ENCODE measurements around the gene ZNF565.

Gene ZNF565

GRCh38 chr19:36163813-36164212, 50.7 kb downstream of the ZNF565 start:
- H3K4me1 ChIP-seq (ENCODE audit: control insufficient read depth, insufficient read depth, low read length): no peaks in the 10 kb centered on the region
- no peaks in the 10 kb centered on the region for H3K27me3 ChIP-seq (ENCODE audit: control insufficient read depth, insufficient read depth, low read length)
- no peaks in the 10 kb centered on the region for H3K36me3 ChIP-seq (ENCODE audit: control insufficient read depth, insufficient read depth, low read length)
- H3K9ac ChIP-seq (ENCODE audit: low read length): no peak overlapping the region
- no peak overlapping the region for H3K4me3 ChIP-seq (ENCODE audit: low read length)
- no peaks in the 10 kb centered on the region for H3K9me3 ChIP-seq (ENCODE audit: control insufficient read depth, low read length)

GRCh38 chr19:36160821-36161596, 53.5 kb downstream of the ZNF565 start:
- Histone ChIP-seq H3K9ac (ENCODE audit: low read length) (no peak overlapping the region), H3K9me3 (ENCODE audit: control insufficient read depth, low read length) (no peaks in the 10 kb centered on the region), H3K4me1 (ENCODE audit: control insufficient read depth, insufficient read depth, low read length) (no peaks in the 10 kb centered on the region), H3K4me3 (ENCODE audit: low read length) (no peak overlapping the region), H3K36me3 (ENCODE audit: control insufficient read depth, insufficient read depth, low read length) (no peaks in the 10 kb centered on the region), H3K27me3 (ENCODE audit: control insufficient read depth, insufficient read depth, low read length) (no peaks in the 10 kb centered on the region)

GRCh38 chr19:36153126-36153525, 61.3 kb downstream of the ZNF565 start:
- Histone ChIP-seq H3K36me3 (ENCODE audit: control insufficient read depth, insufficient read depth, low read length) (peaks cover 21% of the 10 kb centered on the region), H3K9ac (ENCODE audit: low read length) (no peak overlapping the region), H3K9me3 (ENCODE audit: control insufficient read depth, low read length) (no peaks in the 10 kb centered on the region), H3K4me1 (ENCODE audit: control insufficient read depth, insufficient read depth, low read length) (no peaks in the 10 kb centered on the region), H3K27me3 (ENCODE audit: control insufficient read depth, insufficient read depth, low read length) (no peaks in the 10 kb centered on the region), H3K4me3 (ENCODE audit: low read length) (no peak overlapping the region)

- H3K9me3 ChIP-seq (ENCODE audit: control insufficient read depth, low read length): no peaks in the 10 kb centered on the region
- H3K4me1 ChIP-seq (ENCODE audit: control insufficient read depth, insufficient read depth, low read length): no peaks in the 10 kb centered on the region
- H3K36me3 ChIP-seq (ENCODE audit: control insufficient read depth, insufficient read depth, low read length): peaks cover 21% of the 10 kb centered on the region
- peak within 1 kb of the TSS; percentile 65 for H3K9ac ChIP-seq (ENCODE audit: low read length)
- H3K27me3 ChIP-seq (ENCODE audit: control insufficient read depth, insufficient read depth, low read length): no peaks in the 10 kb centered on the region
- H3K4me3 ChIP-seq (ENCODE audit: low read length): peak within 1 kb of the TSS; percentile 4
Measured at GRCh38 chr19:36152352-36153091, 61.9 kb downstream of the ZNF565 start, which contains the start of gene COX7A1. COX7A1 (minus strand) TSS chr19:36152447; CDS start chr19:36152407, 40 bp downstream.

- peak overlapping the region; percentile 4 for H3K4me3 ChIP-seq (ENCODE audit: low read length)
- H3K9me3 ChIP-seq (ENCODE audit: control insufficient read depth, low read length): no peaks in the 10 kb centered on the region
- H3K27me3 ChIP-seq (ENCODE audit: control insufficient read depth, insufficient read depth, low read length): no peaks in the 10 kb centered on the region
- peak overlapping the region; percentile 65 for H3K9ac ChIP-seq (ENCODE audit: low read length)
- no peaks in the 10 kb centered on the region for H3K4me1 ChIP-seq (ENCODE audit: control insufficient read depth, insufficient read depth, low read length)
- H3K36me3 ChIP-seq (ENCODE audit: control insufficient read depth, insufficient read depth, low read length): peaks cover 25% of the 10 kb centered on the region
Measured at GRCh38 chr19:36152019-36152351, 62.5 kb downstream of the ZNF565 start.

GRCh38 chr19:36151144-36152018, 63.1 kb downstream of the ZNF565 start:
- Histone ChIP-seq H3K9me3 (ENCODE audit: control insufficient read depth, low read length) (no peaks in the 10 kb centered on the region), H3K4me3 (ENCODE audit: low read length) (peak overlapping the region; percentile 4), H3K36me3 (ENCODE audit: control insufficient read depth, insufficient read depth, low read length) (peaks cover 28% of the 10 kb centered on the region), H3K4me1 (ENCODE audit: control insufficient read depth, insufficient read depth, low read length) (no peaks in the 10 kb centered on the region), H3K9ac (ENCODE audit: low read length) (peak overlapping the region; percentile 65), H3K27me3 (ENCODE audit: control insufficient read depth, insufficient read depth, low read length) (no peaks in the 10 kb centered on the region)

- no peaks in the 10 kb centered on the region for H3K27me3 ChIP-seq (ENCODE audit: control insufficient read depth, insufficient read depth, low read length)
- H3K4me1 ChIP-seq (ENCODE audit: control insufficient read depth, insufficient read depth, low read length): no peaks in the 10 kb centered on the region
- H3K9ac ChIP-seq (ENCODE audit: low read length): peak overlapping the region; percentile 34
- no peaks in the 10 kb centered on the region for H3K9me3 ChIP-seq (ENCODE audit: control insufficient read depth, low read length)
- H3K36me3 ChIP-seq (ENCODE audit: control insufficient read depth, insufficient read depth, low read length): peaks cover 34% of the 10 kb centered on the region
- no peak overlapping the region for H3K4me3 ChIP-seq (ENCODE audit: low read length)
Measured at GRCh38 chr19:36150586-36150985, 63.9 kb downstream of the ZNF565 start.

GRCh38 chr19:36149673-36150406, 64.6 kb downstream of the ZNF565 start:
- no peaks in the 10 kb centered on the region for H3K9me3 ChIP-seq (ENCODE audit: control insufficient read depth, low read length)
- H3K4me1 ChIP-seq (ENCODE audit: control insufficient read depth, insufficient read depth, low read length): no peaks in the 10 kb centered on the region
- H3K9ac ChIP-seq (ENCODE audit: low read length): no peak overlapping the region
- no peak overlapping the region for H3K4me3 ChIP-seq (ENCODE audit: low read length)
- H3K36me3 ChIP-seq (ENCODE audit: control insufficient read depth, insufficient read depth, low read length): peaks cover 34% of the 10 kb centered on the region
- H3K27me3 ChIP-seq (ENCODE audit: control insufficient read depth, insufficient read depth, low read length): no peaks in the 10 kb centered on the region

GRCh38 chr19:36144624-36145023, 69.8 kb downstream of the ZNF565 start:
- Histone ChIP-seq H3K27me3 (ENCODE audit: control insufficient read depth, insufficient read depth, low read length) (no peaks in the 10 kb centered on the region), H3K36me3 (ENCODE audit: control insufficient read depth, insufficient read depth, low read length) (peaks cover 31% of the 10 kb centered on the region), H3K4me1 (ENCODE audit: control insufficient read depth, insufficient read depth, low read length) (peaks cover 9% of the 10 kb centered on the region), H3K4me3 (ENCODE audit: low read length) (no peak overlapping the region), H3K9ac (ENCODE audit: low read length) (no peak overlapping the region), H3K9me3 (ENCODE audit: control insufficient read depth, low read length) (no peaks in the 10 kb centered on the region)

GRCh38 chr19:36142496-36142895, 72.0 kb downstream of the ZNF565 start:
- peaks cover 14% of the 10 kb centered on the region for H3K4me1 ChIP-seq (ENCODE audit: control insufficient read depth, insufficient read depth, low read length)
- H3K27me3 ChIP-seq (ENCODE audit: control insufficient read depth, insufficient read depth, low read length): no peaks in the 10 kb centered on the region
- H3K36me3 ChIP-seq (ENCODE audit: control insufficient read depth, insufficient read depth, low read length): peaks cover 21% of the 10 kb centered on the region
- no peak overlapping the region for H3K4me3 ChIP-seq (ENCODE audit: low read length)
- no peaks in the 10 kb centered on the region for H3K9me3 ChIP-seq (ENCODE audit: control insufficient read depth, low read length)
- no peak overlapping the region for H3K9ac ChIP-seq (ENCODE audit: low read length)

GRCh38 chr19:36142046-36142445, 72.4 kb downstream of the ZNF565 start:
- Histone ChIP-seq H3K4me3 (ENCODE audit: low read length) (no peak overlapping the region), H3K9ac (ENCODE audit: low read length) (no peak overlapping the region), H3K27me3 (ENCODE audit: control insufficient read depth, insufficient read depth, low read length) (no peaks in the 10 kb centered on the region), H3K4me1 (ENCODE audit: control insufficient read depth, insufficient read depth, low read length) (peaks cover 18% of the 10 kb centered on the region), H3K9me3 (ENCODE audit: control insufficient read depth, low read length) (no peaks in the 10 kb centered on the region), H3K36me3 (ENCODE audit: control insufficient read depth, insufficient read depth, low read length) (peaks cover 18% of the 10 kb centered on the region)
